Coronary artery (tissue), 2 donors: ENCODE measurements around the gene LTB4R.

ENCODE experiments used
- DNase-seq: peaks from one replicate; pipeline ENCODE4 v3.0.0-alpha.2; 2017; ENCODE audit warnings: low spot score
- H3K27ac ChIP-seq, 2 donors: fragments of 200-600 bp; sonication (generic); one replicate each; pipeline ENCODE4 v1.5.1; 2016 to 2019
- H3K4me3 ChIP-seq: fragments of 200-600 bp; sonication (generic); 2 replicates; pipeline ENCODE4 v1.5.1; 2016; ENCODE audit warnings: mild to moderate bottlenecking, moderate library complexity
- CTCF ChIP-seq: fragments of 200-600 bp; sonication (generic); IDR thresholded peaks from one replicate; pipeline ENCODE4 v1.5.1; 2019; ENCODE audit warnings: antibody characterized with exemption

The LTB4R gene

DNA sequence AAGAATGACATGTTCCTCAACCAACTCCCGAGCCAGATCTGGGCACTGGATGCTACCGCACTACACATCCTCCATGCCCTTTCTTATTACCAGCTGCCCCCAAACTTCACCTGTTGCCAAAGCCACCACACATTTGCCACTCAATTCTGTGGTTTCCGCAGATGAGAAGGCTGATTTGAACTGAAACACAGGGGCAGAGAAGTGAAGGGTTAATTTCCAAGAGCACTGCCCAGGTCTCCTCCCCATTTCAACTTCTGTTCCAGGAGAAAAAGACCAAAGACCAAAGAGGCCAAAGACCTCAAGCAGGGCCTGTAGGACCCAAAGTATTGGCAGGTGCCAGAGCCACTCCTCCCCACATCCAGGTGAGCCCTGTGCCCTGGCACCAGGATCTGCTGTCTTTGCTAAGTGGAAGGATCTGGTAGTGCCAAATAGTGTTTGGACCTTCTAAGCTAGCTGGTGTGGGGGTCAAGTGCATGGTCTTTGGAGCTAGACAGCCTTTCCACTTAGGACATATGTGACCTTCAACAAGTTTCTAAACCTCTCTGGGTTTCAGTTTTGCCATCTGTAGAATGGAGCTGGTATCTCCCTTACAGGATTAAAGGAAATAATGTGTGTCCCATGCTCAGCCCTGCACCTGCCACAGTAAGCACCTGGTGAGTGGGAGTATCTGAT is 19.7 kb upstream of the LTB4R start:
- no peak overlapping the region for H3K4me3 ChIP-seq
- TF ChIP-seq CTCF, result no peak
- no peak overlapping the region for H3K27ac ChIP-seq
- DNase-seq, result no peak

DNA sequence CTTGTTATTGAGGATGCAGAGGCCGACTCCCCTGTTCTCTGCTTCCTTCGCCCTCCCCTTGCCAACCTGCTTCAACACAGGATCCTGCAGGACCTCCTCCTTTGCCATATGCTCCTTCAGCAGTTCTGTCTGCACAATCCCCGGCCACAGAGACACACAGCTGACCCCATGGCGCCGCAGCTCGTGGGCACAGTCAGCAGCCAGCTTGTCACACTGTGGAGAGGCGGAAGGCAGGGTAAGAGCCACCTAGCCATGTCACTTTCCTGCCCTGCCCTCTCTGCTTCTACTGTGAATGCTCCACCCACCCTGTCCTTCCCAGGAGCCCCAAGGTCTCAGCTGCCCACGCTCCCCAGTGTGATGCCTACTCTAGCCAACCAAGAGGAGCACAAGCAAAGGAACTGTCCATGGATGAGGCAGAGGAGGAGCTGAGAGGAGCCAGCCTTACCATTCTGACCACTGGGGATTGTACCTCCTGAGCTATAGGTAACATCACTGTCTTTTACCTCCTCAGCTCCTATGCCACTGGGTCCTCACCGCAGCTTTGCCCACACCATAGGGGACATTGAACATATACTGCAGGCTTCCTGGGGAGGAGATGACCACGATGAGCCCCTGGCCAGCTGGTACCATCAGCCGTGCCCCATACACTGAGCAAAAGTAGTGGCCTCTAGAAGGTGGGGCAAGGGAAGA is 19.0 kb upstream of the LTB4R start:
- Histone ChIP-seq H3K4me3 (no peak overlapping the region), H3K27ac (no peak overlapping the region)
- no peak for TF ChIP-seq CTCF
- DNase-seq, result no peak

- no peak overlapping the region for H3K27ac ChIP-seq
- no peak overlapping the region for H3K4me3 ChIP-seq
- TF ChIP-seq CTCF, result no peak
- no peak for DNase-seq
These were observed 17.8 kb upstream of the LTB4R start for GRCh38 chr14:24293525-24293924.

DNA sequence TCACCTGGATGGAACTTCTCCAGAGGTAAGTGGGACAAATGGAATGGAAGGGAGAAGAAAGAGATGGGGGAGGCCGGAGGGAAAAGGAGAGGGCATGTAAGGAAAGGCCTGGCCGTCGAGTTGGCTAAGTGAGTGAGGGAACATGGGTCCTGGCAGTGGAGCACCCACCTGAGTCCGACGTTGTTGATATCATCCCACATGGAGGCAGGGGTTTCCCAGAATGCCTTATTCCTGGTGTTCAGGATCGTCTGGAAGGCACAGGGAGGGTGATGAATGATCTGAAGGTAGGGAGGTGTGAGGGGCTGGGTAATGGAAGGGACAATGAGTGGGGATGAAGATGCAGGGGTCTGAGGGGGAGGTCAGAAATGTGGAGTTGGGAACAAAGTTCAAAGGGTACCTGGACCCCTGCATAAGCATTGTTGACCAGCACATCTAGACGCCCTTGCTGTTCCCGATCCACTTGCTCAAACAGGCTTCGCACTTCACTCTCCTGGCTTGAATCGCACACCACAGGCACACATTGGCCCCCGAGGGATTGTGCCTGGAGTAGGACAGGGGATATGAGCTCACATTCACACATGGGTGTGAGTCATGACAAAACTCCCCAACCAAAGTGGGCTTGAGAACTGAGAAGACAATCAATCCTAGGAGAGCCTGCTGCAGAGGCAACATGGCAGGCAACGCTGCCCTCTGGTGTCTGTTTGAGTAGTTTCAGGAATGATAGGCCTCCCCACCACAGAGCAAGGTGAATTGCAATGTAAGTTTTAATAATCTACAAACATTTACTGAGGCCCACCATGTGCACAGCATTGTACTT is 14.8 kb upstream of the LTB4R start:
- DNase-seq, result no peak
- TF ChIP-seq CTCF, result peak; percentile 56
- Histone ChIP-seq H3K27ac (no peak overlapping the region), H3K4me3 (no peak overlapping the region)

GRCh38 chr14:24297190-24297964 is 13.9 kb upstream of the LTB4R start:
- Histone ChIP-seq H3K27ac (no peak overlapping the region), H3K4me3 (no peak overlapping the region)
- no peak for DNase-seq
- no peak for TF ChIP-seq CTCF

GRCh38 chr14:24298892-24299254 is 12.4 kb upstream of the LTB4R start:
- DNase-seq, result no peak
- peak overlapping the region; percentile 94 for H3K4me3 ChIP-seq
- H3K27ac ChIP-seq, result peak overlapping the region; percentile 81 to 92
- TF ChIP-seq CTCF, result no peak
